Measurements from ENCODE around the gene FOXP1. TPM values are rescaled to one million over a fixed set of nuclear protein-coding genes. Genes with fewer than 3 reads are reported as not detected.

FOXP1 gene
- total RNA-seq, 1 experiment from 2014 or later = 75.3 TPM

DNA sequence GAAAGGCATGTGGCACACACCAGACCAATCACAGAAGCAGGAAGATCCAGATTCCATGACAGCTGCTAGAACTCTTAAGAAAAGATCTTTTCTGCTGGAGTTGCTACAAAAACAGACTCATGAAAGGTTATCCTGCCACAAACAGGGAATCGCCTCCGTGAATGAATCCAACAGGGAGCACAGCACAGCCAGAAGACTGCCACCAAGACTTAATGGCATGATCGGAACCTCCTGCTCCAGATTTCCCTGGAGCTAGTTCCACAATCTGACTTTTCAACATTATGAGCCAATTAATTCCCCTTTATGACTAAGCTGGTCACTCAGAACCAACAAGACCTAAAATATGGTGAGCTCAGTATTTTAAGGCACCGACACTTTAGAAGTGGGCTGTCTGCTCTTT is 232.5 kb downstream of the FOXP1 start:
- no peak for DNase-seq
- no peaks in the 10 kb centered on the region for H3K79me2 ChIP-seq (ENCODE audit: insufficient read depth, low read length)
- H3K23ac ChIP-seq (ENCODE audit: insufficient read length, low read depth, low read length) = no peak overlapping the region
- no CpG with 5 or more reads among the region's 4 CpGs for WGBS (ENCODE audit: extremely low coverage, insufficient read length, low lambda C conversion rate)
- no peaks in the 10 kb centered on the region for H3K23me2 ChIP-seq (ENCODE audit: insufficient read length, low read depth, low read length, poor library complexity, severe bottlenecking)
- H4K20me1 ChIP-seq (ENCODE audit: control insufficient read depth, insufficient read depth, insufficient read length) = no peaks in the 10 kb centered on the region
- Mint-ChIP-seq H3K27ac (no peak overlapping the region), H3K9me3 (no peaks in the 10 kb centered on the region), H3K27me3 (ENCODE audit: low read depth) (no peaks in the 10 kb centered on the region), H3K36me3 (ENCODE audit: insufficient read depth in 1 of 3, low read depth in 3 of 3) (no peaks in the 10 kb centered on the region), H3K4me1 (0 out of 4 replicates have a peak, but pooled peaks cover 1% of the 10 kb centered on the region in 2 experiments), H3K4me3 (no peak overlapping the region)
- no peak overlapping the region for H3K56ac ChIP-seq (ENCODE audit: insufficient read length, low read depth, low read length)
- no peak overlapping the region for H4K8ac ChIP-seq (replicated peaks; ENCODE audit: insufficient read length, low read depth, low read length)
- H3K9me3 ChIP-seq (ENCODE audit: control insufficient read depth, low read depth, low read length) = no peaks in the 10 kb centered on the region
- H3K4me2 ChIP-seq (ENCODE audit: insufficient read depth, insufficient read length, low read length) = no peak overlapping the region
- H2BK12ac ChIP-seq (ENCODE audit: insufficient read length, low read depth, low read length) = no peak overlapping the region
- H3K18ac ChIP-seq (ENCODE audit: insufficient read length, low read depth, low read length) = no peak overlapping the region
- H2BK5ac ChIP-seq (ENCODE audit: insufficient read length, low read length) = no peak overlapping the region
- H4K91ac ChIP-seq (ENCODE audit: insufficient read length, low read depth, low read length) = no peak overlapping the region
- H3T11ph ChIP-seq (ENCODE audit: low read length) = no peak overlapping the region
- H3K4ac ChIP-seq (ENCODE audit: low read depth, low read length) = no peak overlapping the region
- H4K5ac ChIP-seq (ENCODE audit: insufficient read length, low read depth, low read length) = no peak overlapping the region
- TF ChIP-seq, protein P1, sequence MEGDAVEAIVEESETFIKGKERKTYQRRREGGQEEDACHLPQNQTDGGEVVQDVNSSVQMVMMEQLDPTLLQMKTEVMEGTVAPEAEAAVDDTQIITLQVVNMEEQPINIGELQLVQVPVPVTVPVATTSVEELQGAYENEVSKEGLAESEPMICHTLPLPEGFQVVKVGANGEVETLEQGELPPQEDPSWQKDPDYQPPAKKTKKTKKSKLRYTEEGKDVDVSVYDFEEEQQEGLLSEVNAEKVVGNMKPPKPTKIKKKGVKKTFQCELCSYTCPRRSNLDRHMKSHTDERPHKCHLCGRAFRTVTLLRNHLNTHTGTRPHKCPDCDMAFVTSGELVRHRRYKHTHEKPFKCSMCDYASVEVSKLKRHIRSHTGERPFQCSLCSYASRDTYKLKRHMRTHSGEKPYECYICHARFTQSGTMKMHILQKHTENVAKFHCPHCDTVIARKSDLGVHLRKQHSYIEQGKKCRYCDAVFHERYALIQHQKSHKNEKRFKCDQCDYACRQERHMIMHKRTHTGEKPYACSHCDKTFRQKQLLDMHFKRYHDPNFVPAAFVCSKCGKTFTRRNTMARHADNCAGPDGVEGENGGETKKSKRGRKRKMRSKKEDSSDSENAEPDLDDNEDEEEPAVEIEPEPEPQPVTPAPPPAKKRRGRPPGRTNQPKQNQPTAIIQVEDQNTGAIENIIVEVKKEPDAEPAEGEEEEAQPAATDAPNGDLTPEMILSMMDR (conservative IDR thresholded peaks at IDR 0.05) = no peak
- H2BK120ac ChIP-seq (ENCODE audit: low read depth, low read length, poor library complexity, severe bottlenecking) = no peak overlapping the region
- H2AFZ ChIP-seq (ENCODE audit: low read length) = no peak overlapping the region
- no peak overlapping the region for H2AK5ac ChIP-seq (ENCODE audit: insufficient read length, low read length)
- no peak overlapping the region for H2BK20ac ChIP-seq (ENCODE audit: low read depth, low read length, poor library complexity, severe bottlenecking)
- no peak overlapping the region for H3K9ac ChIP-seq (ENCODE audit: extremely low read depth, insufficient read length, low read length)
- H3K27ac ChIP-seq (ENCODE audit: insufficient read length, low read depth, low read length) = no peak overlapping the region
- no peaks in the 10 kb centered on the region for H3K79me1 ChIP-seq (ENCODE audit: insufficient read depth, low read depth, low read length, poor library complexity, severe bottlenecking)
- H3K14ac ChIP-seq (ENCODE audit: insufficient read depth, low read length) = no peak overlapping the region
- H2BK15ac ChIP-seq (ENCODE audit: low read depth, low read length) = no peak overlapping the region
- no peaks in the 10 kb centered on the region for H3K4me1 ChIP-seq (ENCODE audit: insufficient read depth, low read length)
- no peaks in the 10 kb centered on the region for H3K27me3 ChIP-seq (ENCODE audit: insufficient read depth, low read length)

All from H9 (cell line).